ENCODE data around the gene BCR.

BCR gene

GRCh38 chr22:23279781-23280180 lies 99.5 kb downstream of the BCR start:
- Histone ChIP-seq H2BK120ac (ENCODE audit: low read depth, low read length) (no peak overlapping the region), H3K18ac (ENCODE audit: low read length) (no peak overlapping the region), H3K4me1 (ENCODE audit: control insufficient read depth, low read depth, low read length) (no peaks in the 10 kb centered on the region), H2BK5ac (ENCODE audit: low read length) (no peak overlapping the region), H2BK15ac (replicated peaks; ENCODE audit: low read depth) (no peak overlapping the region), H3K79me2 (ENCODE audit: control insufficient read depth, insufficient read depth, low read length) (no peaks in the 10 kb centered on the region), H3K36me3 (ENCODE audit: control insufficient read depth, insufficient read depth, low read length) (no peaks in the 10 kb centered on the region), H4K5ac (ENCODE audit: low read length) (no peak overlapping the region), H3K4ac (ENCODE audit: low read depth, low read length) (no peak overlapping the region), H4K8ac (ENCODE audit: low read depth, low read length) (no peak overlapping the region), H2AK5ac (ENCODE audit: low read length) (no peak overlapping the region), H3K4me3 (ENCODE audit: low read length) (no peak overlapping the region), H3K9ac (ENCODE audit: low read length) (no peak overlapping the region), H3K56ac (ENCODE audit: low read length) (no peak overlapping the region), H3K27ac (ENCODE audit: low read depth, low read length) (no peak overlapping the region), H3K79me1 (ENCODE audit: low read length) (peaks cover 2% of the 10 kb centered on the region), H3K23ac (ENCODE audit: low read length) (no peak overlapping the region), H3K27me3 (ENCODE audit: insufficient read depth, low read length, poor library complexity) (no peaks in the 10 kb centered on the region), H3K4me2 (ENCODE audit: low read length) (no peak overlapping the region)
- WGBS (ENCODE audit: extremely low coverage, insufficient coverage, low lambda C conversion rate) = no CpG with 5 or more reads among the region's 6 CpGs
- DNase-seq = no peak

- no peak overlapping the region for H2AK5ac ChIP-seq (ENCODE audit: low read length)
- no peaks in the 10 kb centered on the region for H3K27me3 ChIP-seq (ENCODE audit: insufficient read depth, low read length, poor library complexity)
- H4K8ac ChIP-seq (ENCODE audit: low read depth, low read length) = no peak overlapping the region
- H3K23ac ChIP-seq (ENCODE audit: low read length) = no peak overlapping the region
- no peak overlapping the region for H2BK120ac ChIP-seq (ENCODE audit: low read depth, low read length)
- peaks cover 2% of the 10 kb centered on the region for H3K79me1 ChIP-seq (ENCODE audit: low read length)
- H3K4me1 ChIP-seq (ENCODE audit: control insufficient read depth, low read depth, low read length) = no peaks in the 10 kb centered on the region
- no peak overlapping the region for H2BK15ac ChIP-seq (replicated peaks; ENCODE audit: low read depth)
- no CpG with 5 or more reads among the region's 13 CpGs for WGBS (ENCODE audit: extremely low coverage, insufficient coverage, low lambda C conversion rate)
- no peak overlapping the region for H3K4me2 ChIP-seq (ENCODE audit: low read length)
- no peak overlapping the region for H2BK5ac ChIP-seq (ENCODE audit: low read length)
- H3K4me3 ChIP-seq (ENCODE audit: low read length) = no peak overlapping the region
- H3K9ac ChIP-seq (ENCODE audit: low read length) = no peak overlapping the region
- H3K79me2 ChIP-seq (ENCODE audit: control insufficient read depth, insufficient read depth, low read length) = no peaks in the 10 kb centered on the region
- no peak overlapping the region for H3K27ac ChIP-seq (ENCODE audit: low read depth, low read length)
- H3K36me3 ChIP-seq (ENCODE audit: control insufficient read depth, insufficient read depth, low read length) = no peaks in the 10 kb centered on the region
- no peak for DNase-seq
- no peak overlapping the region for H3K18ac ChIP-seq (ENCODE audit: low read length)
- no peak overlapping the region for H3K4ac ChIP-seq (ENCODE audit: low read depth, low read length)
- H4K5ac ChIP-seq (ENCODE audit: low read length) = no peak overlapping the region
- H3K56ac ChIP-seq (ENCODE audit: low read length) = no peak overlapping the region
These were observed 100.2 kb downstream of the BCR start for GRCh38 chr22:23280356-23281052.

- Histone ChIP-seq H3K4me2 (ENCODE audit: low read length) (no peak overlapping the region), H3K79me2 (ENCODE audit: control insufficient read depth, insufficient read depth, low read length) (no peaks in the 10 kb centered on the region), H2BK120ac (ENCODE audit: low read depth, low read length) (no peak overlapping the region), H3K27ac (ENCODE audit: low read depth, low read length) (no peak overlapping the region), H3K56ac (ENCODE audit: low read length) (no peak overlapping the region), H3K36me3 (ENCODE audit: control insufficient read depth, insufficient read depth, low read length) (no peaks in the 10 kb centered on the region), H3K27me3 (ENCODE audit: insufficient read depth, low read length, poor library complexity) (no peaks in the 10 kb centered on the region), H3K4me1 (ENCODE audit: control insufficient read depth, low read depth, low read length) (no peaks in the 10 kb centered on the region), H2BK15ac (replicated peaks; ENCODE audit: low read depth) (no peak overlapping the region), H4K8ac (ENCODE audit: low read depth, low read length) (no peak overlapping the region), H3K79me1 (ENCODE audit: low read length) (peaks cover 2% of the 10 kb centered on the region), H3K18ac (ENCODE audit: low read length) (no peak overlapping the region), H3K4me3 (ENCODE audit: low read length) (no peak overlapping the region), H2AK5ac (ENCODE audit: low read length) (no peak overlapping the region), H4K5ac (ENCODE audit: low read length) (no peak overlapping the region), H3K9ac (ENCODE audit: low read length) (no peak overlapping the region), H3K4ac (ENCODE audit: low read depth, low read length) (no peak overlapping the region), H3K23ac (ENCODE audit: low read length) (no peak overlapping the region), H2BK5ac (ENCODE audit: low read length) (no peak overlapping the region)
- no CpG with 5 or more reads among the region's 11 CpGs for WGBS (ENCODE audit: extremely low coverage, insufficient coverage, low lambda C conversion rate)
- DNase-seq = no peak
These were observed 100.7 kb downstream of the BCR start for GRCh38 chr22:23281053-23281405.

- Histone ChIP-seq H3K4ac (ENCODE audit: low read depth, low read length) (no peak overlapping the region), H3K56ac (ENCODE audit: low read length) (peak overlapping the region; percentile 49), H3K9ac (ENCODE audit: low read length) (no peak overlapping the region), H3K23ac (ENCODE audit: low read length) (no peak overlapping the region), H3K27ac (ENCODE audit: low read depth, low read length) (no peak overlapping the region), H3K36me3 (ENCODE audit: control insufficient read depth, insufficient read depth, low read length) (peaks cover 2% of the 10 kb centered on the region), H2AK5ac (ENCODE audit: low read length) (peak overlapping the region; percentile 88), H2BK120ac (ENCODE audit: low read depth, low read length) (no peak overlapping the region), H3K4me3 (ENCODE audit: low read length) (no peak overlapping the region), H4K5ac (ENCODE audit: low read length) (no peak overlapping the region), H3K18ac (ENCODE audit: low read length) (no peak overlapping the region), H3K79me1 (ENCODE audit: low read length) (peaks cover 2% of the 10 kb centered on the region), H3K79me2 (ENCODE audit: control insufficient read depth, insufficient read depth, low read length) (no peaks in the 10 kb centered on the region), H2BK15ac (replicated peaks; ENCODE audit: low read depth) (no peak overlapping the region), H4K8ac (ENCODE audit: low read depth, low read length) (no peak overlapping the region), H3K27me3 (ENCODE audit: insufficient read depth, low read length, poor library complexity) (no peaks in the 10 kb centered on the region), H2BK5ac (ENCODE audit: low read length) (no peak overlapping the region), H3K4me2 (ENCODE audit: low read length) (no peak overlapping the region), H3K4me1 (ENCODE audit: control insufficient read depth, low read depth, low read length) (no peaks in the 10 kb centered on the region)
- WGBS (ENCODE audit: extremely low coverage, insufficient coverage, low lambda C conversion rate) = no CpG with 5 or more reads among the region's 21 CpGs
- DNase-seq = peak; percentile 88
These were observed 101.2 kb downstream of the BCR start for GRCh38 chr22:23281406-23282088.

- Histone ChIP-seq H3K27ac (ENCODE audit: low read depth, low read length) (no peak overlapping the region), H3K27me3 (ENCODE audit: insufficient read depth, low read length, poor library complexity) (no peaks in the 10 kb centered on the region), H2AK5ac (ENCODE audit: low read length) (no peak overlapping the region), H3K23ac (ENCODE audit: low read length) (no peak overlapping the region), H3K4me1 (ENCODE audit: control insufficient read depth, low read depth, low read length) (no peaks in the 10 kb centered on the region), H3K18ac (ENCODE audit: low read length) (no peak overlapping the region), H3K9ac (ENCODE audit: low read length) (no peak overlapping the region), H2BK5ac (ENCODE audit: low read length) (no peak overlapping the region), H3K79me1 (ENCODE audit: low read length) (peaks cover 2% of the 10 kb centered on the region), H3K4me2 (ENCODE audit: low read length) (no peak overlapping the region), H3K4me3 (ENCODE audit: low read length) (no peak overlapping the region), H3K4ac (ENCODE audit: low read depth, low read length) (no peak overlapping the region), H4K5ac (ENCODE audit: low read length) (no peak overlapping the region), H4K8ac (ENCODE audit: low read depth, low read length) (no peak overlapping the region), H2BK15ac (replicated peaks; ENCODE audit: low read depth) (no peak overlapping the region), H3K36me3 (ENCODE audit: control insufficient read depth, insufficient read depth, low read length) (peaks cover 6% of the 10 kb centered on the region), H3K56ac (ENCODE audit: low read length) (no peak overlapping the region), H2BK120ac (ENCODE audit: low read depth, low read length) (no peak overlapping the region), H3K79me2 (ENCODE audit: control insufficient read depth, insufficient read depth, low read length) (no peaks in the 10 kb centered on the region)
- WGBS (ENCODE audit: extremely low coverage, insufficient coverage, low lambda C conversion rate) = no CpG with 5 or more reads among the region's 16 CpGs
- no peak for DNase-seq
These were observed 101.8 kb downstream of the BCR start for GRCh38 chr22:23282089-23282501.

Data from mesendoderm (in vitro differentiated cells).